Activated CD4-positive, alpha-beta memory T cell treated with anti-CD3 and anti-CD28 coated beads for 36 hours (primary cell): ENCODE data around the gene CARD14. TPM values are rescaled to one million over a fixed set of nuclear protein-coding genes. Genes with fewer than 3 reads are reported as not detected.
"Not testable (repeated sequence)": the region's sequence is repeated elsewhere in the genome, so short reads cannot be mapped to it uniquely, and the experiment has no call there.

Source experiments
- CTCF ChIA-PET: fragments of 350-600 bp; sonication (Branson Sonifier 250); formaldehyde crosslinking; loops from one replicate; lab custom pipeline; 2021; ENCODE audit warnings: antibody characterized with exemption, inconsistent platforms; lab: Charles Lee
- POLR2A ChIA-PET: fragments of 350-600 bp; sonication (Branson Sonifier 250); formaldehyde crosslinking; loops from one replicate; lab custom pipeline; 2021; ENCODE audit warnings: antibody characterized with exemption; lab: Charles Lee
- DNase-seq: peaks from one replicate; pipeline ENCODE4 v3.0.0-alpha.2; 2020
- H3K27ac Mint-ChIP-seq: one replicate; pipeline ENCODE4 v1.8.0; 2021; ENCODE audit warnings: mixed read lengths
- H3K27me3 Mint-ChIP-seq: one replicate; pipeline ENCODE4 v1.8.0; 2021; ENCODE audit warnings: mixed read lengths
- H3K36me3 Mint-ChIP-seq: one replicate; pipeline ENCODE4 v1.8.0; 2021; ENCODE audit warnings: mixed read lengths
- H3K4me1 Mint-ChIP-seq: one replicate; pipeline ENCODE4 v1.8.0; 2021; ENCODE audit warnings: low read depth, mixed read lengths
- H3K4me3 Mint-ChIP-seq: one replicate; pipeline ENCODE4 v1.8.0; 2021; ENCODE audit warnings: mild to moderate bottlenecking, mixed read lengths
- H3K9me3 Mint-ChIP-seq: one replicate; pipeline ENCODE4 v1.8.0; 2021; ENCODE audit warnings: mixed read lengths
- intact Hi-C: fragments of 100-400 bp; cut with micrococcal nuclease; formaldehyde crosslinking; loops from one replicate; pipeline ENCODE4 v1.15.1; 2023
- total RNA-seq, 2 experiments: library from RNA; stranded (reverse); gene quantifications; one replicate each; pipeline ENCODE4 v1.2.3, GENCODE V29; 2021

Gene CARD14
- total RNA-seq, 2 experiments from 2014 or later = not detected

DNA sequence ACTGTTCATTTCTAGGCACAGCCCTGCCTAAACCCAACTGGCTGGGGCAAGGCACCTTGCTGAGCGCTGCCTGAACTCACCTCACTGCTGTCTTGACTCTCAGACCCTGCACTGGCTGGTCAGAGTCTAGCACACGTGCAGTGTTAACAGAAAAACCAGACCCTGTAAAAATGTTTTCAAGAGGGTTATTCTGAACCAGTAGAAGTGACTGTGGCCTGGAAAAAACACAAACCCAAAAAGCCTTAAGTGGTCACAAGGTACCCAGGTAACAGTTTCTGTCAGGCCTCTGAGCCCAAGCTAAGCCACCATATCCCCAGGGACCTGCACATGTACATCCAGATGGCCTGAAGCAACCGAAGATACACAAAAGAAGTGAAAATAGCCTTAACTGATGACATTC, 16.8 kb upstream of the CARD14 start:
- Mint-ChIP-seq H3K27ac (no peak overlapping the region), H3K4me1 (peaks cover 18% of the 10 kb centered on the region), H3K4me3 (no peak overlapping the region), H3K27me3 (no peaks in the 10 kb centered on the region), H3K36me3 (no peaks in the 10 kb centered on the region), H3K9me3 (peaks cover 14% of the 10 kb centered on the region)
- no peak for DNase-seq
- CTCF ChIA-PET = no interaction called here
- POLR2A ChIA-PET = no interaction called here
- intact Hi-C loops = no loop called here

DNA sequence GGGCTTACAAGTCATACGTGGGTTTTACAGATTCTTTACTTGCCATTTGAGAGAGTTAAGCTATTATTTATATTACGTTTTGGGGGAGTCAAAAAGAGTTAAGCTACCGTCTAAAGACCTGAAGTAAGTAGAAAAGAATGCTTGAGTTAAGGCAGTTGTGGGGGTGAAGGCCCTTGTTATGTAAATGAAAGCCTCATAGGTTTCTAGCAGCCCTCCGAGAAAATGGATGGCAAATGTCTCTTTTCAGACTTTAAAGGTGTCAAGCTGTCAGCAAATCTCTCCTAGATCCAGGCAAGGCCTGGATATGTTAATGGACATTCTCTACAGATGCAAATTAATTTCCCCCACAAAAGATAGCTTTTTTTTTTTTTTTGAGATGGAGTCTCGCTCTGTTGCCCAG, 15.7 kb upstream of the CARD14 start:
- CTCF ChIA-PET = no interaction called here
- no peaks in the 10 kb centered on the region for H3K36me3 Mint-ChIP-seq
- DNase-seq = no peak
- POLR2A ChIA-PET = interaction anchor here (0.7 kb wide), 1 partner anchor 11 kb away, joined by 3 read pairs; no protein-coding TSS in a partner anchor
- intact Hi-C loops = no loop called here
- no peak overlapping the region for H3K4me3 Mint-ChIP-seq
- H3K27me3 Mint-ChIP-seq = no peaks in the 10 kb centered on the region
- no peak overlapping the region for H3K27ac Mint-ChIP-seq
- peaks cover 10% of the 10 kb centered on the region for H3K4me1 Mint-ChIP-seq
- peaks cover 14% of the 10 kb centered on the region for H3K9me3 Mint-ChIP-seq

DNA sequence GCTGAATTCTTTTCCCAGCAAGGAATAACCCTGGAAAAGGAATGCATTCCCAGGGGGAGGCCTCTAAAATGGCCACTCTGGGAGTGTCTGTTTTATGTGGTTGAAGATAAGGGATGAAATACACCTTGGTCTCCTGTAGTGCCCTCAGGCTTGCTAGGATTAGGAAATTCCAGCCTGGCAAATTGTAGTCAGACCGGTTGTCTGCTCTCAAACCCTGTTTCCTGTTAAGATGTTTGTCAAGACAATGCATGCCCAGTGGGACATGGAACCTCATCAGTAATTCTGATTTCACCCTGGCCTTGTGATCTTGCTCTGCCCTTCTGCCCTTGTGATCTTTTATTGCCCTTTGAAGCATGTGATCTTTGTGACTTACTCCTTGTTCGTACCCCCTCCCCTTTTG, 14.2 kb upstream of the CARD14 start:
- H3K27ac Mint-ChIP-seq, H3K4me1 Mint-ChIP-seq, intact Hi-C loops, CTCF ChIA-PET, DNase-seq, POLR2A ChIA-PET, H3K36me3 Mint-ChIP-seq, H3K4me3 Mint-ChIP-seq: not testable (repeated sequence)
- H3K9me3 Mint-ChIP-seq = peaks cover 14% of the 10 kb centered on the region
- peaks cover 12% of the 10 kb centered on the region for H3K27me3 Mint-ChIP-seq

DNA sequence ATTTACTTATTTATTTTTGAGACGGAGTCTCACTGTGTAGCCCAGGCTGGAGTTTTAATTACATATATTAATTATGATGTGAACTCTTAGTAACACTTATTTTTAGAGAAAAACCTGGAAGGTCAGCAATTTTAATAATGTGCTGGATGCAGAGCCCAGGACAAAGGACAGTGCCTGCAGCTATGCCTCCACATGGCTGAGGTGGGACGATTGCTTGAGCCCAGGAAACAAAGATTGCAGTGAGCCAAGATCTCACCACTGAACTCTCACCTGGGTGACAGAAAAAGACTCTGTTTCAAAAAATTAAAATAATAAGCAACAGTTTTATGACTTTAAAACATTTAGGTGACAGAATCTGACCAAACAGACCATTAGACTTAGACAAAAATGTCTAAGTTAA, 11.0 kb upstream of the CARD14 start:
- intact Hi-C loops = no loop called here
- DNase-seq = no peak
- POLR2A ChIA-PET = no interaction called here
- no peaks in the 10 kb centered on the region for H3K4me1 Mint-ChIP-seq
- H3K27ac Mint-ChIP-seq = no peak overlapping the region
- H3K9me3 Mint-ChIP-seq = peaks cover 9% of the 10 kb centered on the region
- CTCF ChIA-PET = interaction anchor here (1.4 to 1.7 kb wide), 2 partner anchors 58 to 151 kb away, joined by 3 to 6 read pairs; partner anchors contain the start of gene GAA
- H3K27me3 Mint-ChIP-seq = peaks cover 19% of the 10 kb centered on the region
- no peaks in the 10 kb centered on the region for H3K36me3 Mint-ChIP-seq
- no peak overlapping the region for H3K4me3 Mint-ChIP-seq

DNA sequence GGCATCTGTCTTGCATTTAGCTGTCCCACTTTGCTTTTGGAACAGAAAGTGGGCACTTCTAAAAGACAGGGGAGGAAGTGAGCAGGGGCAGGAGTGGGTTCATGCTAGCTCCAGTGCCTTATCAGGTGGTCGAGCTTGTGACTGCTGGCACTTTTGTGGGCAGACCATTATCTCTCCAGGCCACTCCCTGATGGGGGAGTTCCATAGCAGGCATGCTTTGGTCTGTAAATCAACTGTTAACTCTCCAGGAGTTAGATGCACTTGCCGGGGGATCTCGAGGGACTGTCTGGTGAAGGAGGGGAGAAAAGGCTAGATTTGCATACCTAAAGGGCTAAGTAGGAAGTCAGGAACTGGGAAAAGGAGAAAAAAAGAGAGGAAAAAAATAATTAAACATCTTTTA, 9.3 kb upstream of the CARD14 start:
- no peak for DNase-seq
- H3K36me3 Mint-ChIP-seq = no peaks in the 10 kb centered on the region
- ChIA-PET CTCF (interaction anchor here (1.4 kb wide), 1 partner anchor 59 kb away, joined by 4 read pairs; the partner anchor contains the start of gene GAA), POLR2A (no interaction called here)
- H3K4me3 Mint-ChIP-seq = no peak overlapping the region
- peaks cover 19% of the 10 kb centered on the region for H3K27me3 Mint-ChIP-seq
- H3K27ac Mint-ChIP-seq = no peak overlapping the region
- intact Hi-C loops = no loop called here
- H3K9me3 Mint-ChIP-seq = peaks cover 6% of the 10 kb centered on the region
- H3K4me1 Mint-ChIP-seq = no peaks in the 10 kb centered on the region

DNA sequence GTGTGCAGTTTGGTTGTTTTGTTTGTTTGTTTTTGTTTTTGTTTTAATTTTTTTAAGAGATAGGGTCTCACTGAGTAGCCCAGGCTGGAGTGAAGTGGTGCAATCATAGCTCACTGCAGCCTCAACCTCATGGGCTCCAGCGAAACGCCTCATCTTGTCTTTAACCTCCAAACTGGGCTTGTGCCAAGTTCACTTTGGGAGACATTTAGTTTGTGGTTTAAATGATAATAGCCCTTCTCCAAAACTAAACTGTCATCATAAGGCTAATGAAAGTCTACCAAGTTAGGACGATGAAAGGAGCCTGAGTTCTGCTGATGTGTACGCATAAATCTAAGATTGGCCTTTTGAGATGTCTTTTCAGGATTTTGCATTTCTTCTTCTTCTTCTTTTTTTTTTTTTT, 6.5 kb upstream of the CARD14 start:
- Mint-ChIP-seq H3K27me3 (peaks cover 21% of the 10 kb centered on the region), H3K9me3 (no peaks in the 10 kb centered on the region), H3K27ac (no peak overlapping the region), H3K4me3 (no peak overlapping the region), H3K4me1 (no peaks in the 10 kb centered on the region), H3K36me3 (no peaks in the 10 kb centered on the region)
- intact Hi-C loops = no loop called here
- POLR2A ChIA-PET = no interaction called here
- no peak for DNase-seq
- CTCF ChIA-PET = interaction anchor here (0.9 kb wide), 1 partner anchor 32 kb away, joined by 3 read pairs; no protein-coding TSS in a partner anchor

DNA sequence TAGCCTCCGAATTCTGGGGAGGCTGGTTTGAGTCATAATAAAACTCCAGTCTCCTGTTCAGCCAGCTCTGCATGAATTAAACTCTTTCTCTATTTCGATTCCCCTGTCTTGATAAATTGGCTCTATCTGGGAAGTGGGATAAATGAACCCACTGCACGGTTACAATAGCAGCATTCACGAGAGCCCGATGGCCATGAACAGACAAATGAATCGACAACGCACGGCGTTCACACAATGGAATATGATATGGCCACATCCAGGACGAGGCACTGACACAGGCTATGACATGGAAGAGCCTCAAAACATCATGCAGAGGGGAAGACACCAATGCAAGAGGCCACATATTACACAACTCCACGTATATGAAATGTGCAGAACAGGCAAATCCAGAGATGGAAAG, 5.6 kb upstream of the CARD14 start:
- ChIA-PET CTCF (no interaction called here), POLR2A (no interaction called here)
- H3K4me3 Mint-ChIP-seq = no peak overlapping the region

DNA sequence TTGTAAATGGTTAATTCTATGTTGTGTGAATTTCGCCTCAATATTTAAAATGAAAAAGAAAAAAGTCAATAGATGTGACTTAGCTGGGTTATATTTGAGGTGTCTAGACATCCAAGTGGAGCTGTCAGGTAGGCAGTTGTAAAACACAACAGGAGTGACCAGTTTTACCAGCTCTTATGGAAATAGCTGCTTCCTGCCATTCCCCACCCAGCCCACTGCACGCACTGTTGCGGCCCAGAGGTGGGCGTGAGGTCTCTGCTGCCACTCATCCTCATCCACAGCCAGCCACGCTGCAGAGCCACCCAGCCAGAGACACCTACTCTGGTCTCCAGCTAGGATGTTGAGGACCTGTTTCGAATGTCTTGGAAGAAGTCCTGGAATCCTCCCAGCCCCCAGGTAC, 3.4 kb upstream of the CARD14 start:
- intact Hi-C loops = no loop called here
- CTCF ChIA-PET = interaction anchor here (1.2 to 1.5 kb wide), 2 partner anchors 9 to 65 kb away, joined by 3 to 5 read pairs; partner anchors contain the start of gene GAA
- Mint-ChIP-seq H3K27ac (no peak overlapping the region), H3K27me3 (peaks cover 9% of the 10 kb centered on the region), H3K36me3 (no peaks in the 10 kb centered on the region), H3K4me3 (no peak overlapping the region), H3K4me1 (no peaks in the 10 kb centered on the region), H3K9me3 (no peaks in the 10 kb centered on the region)
- POLR2A ChIA-PET = no interaction called here
- no peak for DNase-seq

More for the DNA sequence above, 5.6 kb upstream of the CARD14 start:
- Mint-ChIP-seq H3K4me1 (no peaks in the 10 kb centered on the region), H3K36me3 (no peaks in the 10 kb centered on the region), H3K9me3 (no peaks in the 10 kb centered on the region), H3K27me3 (peaks cover 21% of the 10 kb centered on the region), H3K27ac (no peak overlapping the region)
- intact Hi-C loops = no loop called here
- no peak for DNase-seq

DNA sequence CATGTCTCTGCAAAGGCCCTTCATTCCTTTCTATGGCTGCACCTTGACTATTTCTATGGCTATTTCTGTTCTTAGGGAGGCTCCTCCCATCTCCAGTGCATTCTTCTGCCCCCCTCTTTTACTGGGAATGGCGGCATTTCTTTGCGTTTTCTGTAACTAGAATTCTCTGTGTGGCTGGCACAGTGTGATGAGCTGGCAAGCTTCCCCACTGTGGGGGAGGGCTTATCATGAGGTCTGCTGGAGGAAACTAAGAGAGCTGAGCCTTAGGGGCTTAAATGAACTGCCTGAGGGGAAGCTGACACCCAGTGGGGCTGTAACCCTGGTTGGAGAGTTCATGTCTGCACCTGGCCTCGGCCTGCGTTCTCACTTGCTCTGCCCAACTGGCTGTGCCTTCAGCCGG, 1.5 kb upstream of the CARD14 start:
- POLR2A ChIA-PET = no interaction called here
- no peak for DNase-seq
- H3K27me3 Mint-ChIP-seq = peaks cover 2% of the 10 kb centered on the region
- no peak overlapping the region for H3K4me3 Mint-ChIP-seq
- H3K36me3 Mint-ChIP-seq = no peaks in the 10 kb centered on the region
- CTCF ChIA-PET = no interaction called here
- no peaks in the 10 kb centered on the region for H3K4me1 Mint-ChIP-seq
- no peak overlapping the region for H3K27ac Mint-ChIP-seq
- no peaks in the 10 kb centered on the region for H3K9me3 Mint-ChIP-seq
- intact Hi-C loops = no loop called here

DNA sequence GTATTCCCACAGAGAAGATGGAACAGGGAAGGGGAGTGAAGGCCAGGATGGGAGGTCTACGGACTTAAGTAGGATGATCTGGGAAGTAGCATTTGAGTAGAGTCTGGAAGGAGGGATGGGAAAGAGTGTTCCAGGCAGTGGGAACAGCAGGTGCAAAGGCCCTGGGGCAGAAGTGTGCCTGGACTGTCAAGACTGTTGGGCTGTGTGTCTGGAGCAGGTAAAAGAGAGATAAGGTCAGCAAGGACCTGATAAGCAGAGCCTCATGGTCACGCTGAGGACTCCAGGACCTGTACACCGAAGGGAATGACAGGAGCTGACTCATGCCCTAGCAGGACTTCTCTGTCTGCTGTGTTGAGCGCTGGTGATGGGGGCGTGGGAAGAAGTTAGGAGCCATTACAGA, 723 bp upstream of the CARD14 start:
- Mint-ChIP-seq H3K4me1 (no peaks in the 10 kb centered on the region), H3K36me3 (no peaks in the 10 kb centered on the region), H3K9me3 (no peaks in the 10 kb centered on the region), H3K27me3 (peaks cover 2% of the 10 kb centered on the region), H3K4me3 (no peak overlapping the region), H3K27ac (no peak overlapping the region)
- ChIA-PET CTCF (no interaction called here), POLR2A (no interaction called here)
- no peak for DNase-seq
- intact Hi-C loops = no loop called here

DNA sequence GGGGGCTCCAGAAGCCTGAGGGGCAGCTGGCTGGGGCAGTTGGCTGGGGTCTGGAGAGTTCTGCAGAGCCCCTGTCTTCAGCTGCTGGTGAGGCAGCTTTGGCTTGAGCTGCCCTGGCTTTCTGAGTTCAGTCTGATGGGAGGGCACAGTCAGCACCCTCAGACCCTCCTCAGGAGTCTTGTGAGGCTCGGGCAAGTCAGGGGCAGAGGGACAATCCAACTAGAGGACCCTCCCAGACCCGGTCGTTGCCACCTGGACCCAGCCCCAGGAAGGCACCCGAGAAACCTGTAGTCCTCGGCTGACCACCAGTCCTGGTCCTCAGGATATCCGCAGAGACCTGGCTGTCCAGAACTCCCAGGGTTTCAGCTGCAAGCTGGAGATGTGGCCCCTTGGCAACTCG, 1.9 kb downstream of the CARD14 start:
- POLR2A ChIA-PET = interaction anchor here (0.7 kb wide), 1 partner anchor 23 kb away, joined by 5 read pairs; no protein-coding TSS in a partner anchor
- no peak overlapping the region for H3K27ac Mint-ChIP-seq
- no peaks in the 10 kb centered on the region for H3K36me3 Mint-ChIP-seq

DNA sequence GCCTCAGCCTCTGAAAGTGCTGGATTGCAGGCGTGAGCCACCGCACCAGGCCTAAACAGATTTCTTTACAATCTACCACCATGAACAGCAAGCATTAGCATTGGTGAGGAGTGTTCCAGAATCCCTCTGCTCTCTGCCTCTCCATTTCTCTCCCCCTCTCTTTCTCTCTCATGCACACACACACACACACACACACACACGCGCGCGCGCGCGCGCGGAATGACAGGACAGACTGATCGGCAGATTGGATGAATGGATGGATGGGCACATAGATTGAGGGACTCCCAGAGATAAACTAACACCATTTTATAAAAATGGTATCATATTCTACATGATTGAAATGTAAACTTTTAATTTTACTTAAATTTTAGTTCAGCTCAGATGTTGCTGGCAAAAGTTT, 3.3 kb downstream of the CARD14 start:
- H3K27me3 Mint-ChIP-seq = no peaks in the 10 kb centered on the region
- intact Hi-C loops = no loop called here
- ChIA-PET CTCF (no interaction called here), POLR2A (no interaction called here)
- DNase-seq = no peak
- H3K36me3 Mint-ChIP-seq = no peaks in the 10 kb centered on the region
- H3K4me3 Mint-ChIP-seq = no peak overlapping the region
- H3K27ac Mint-ChIP-seq = no peak overlapping the region
- H3K4me1 Mint-ChIP-seq = no peaks in the 10 kb centered on the region
- H3K9me3 Mint-ChIP-seq = no peaks in the 10 kb centered on the region

More for the DNA sequence above, 1.9 kb downstream of the CARD14 start:
- Mint-ChIP-seq H3K4me3 (no peak overlapping the region), H3K27me3 (peaks cover 2% of the 10 kb centered on the region), H3K9me3 (no peaks in the 10 kb centered on the region), H3K4me1 (no peaks in the 10 kb centered on the region)
- no peak for DNase-seq
- intact Hi-C loops = no loop called here
- CTCF ChIA-PET = no interaction called here

DNA sequence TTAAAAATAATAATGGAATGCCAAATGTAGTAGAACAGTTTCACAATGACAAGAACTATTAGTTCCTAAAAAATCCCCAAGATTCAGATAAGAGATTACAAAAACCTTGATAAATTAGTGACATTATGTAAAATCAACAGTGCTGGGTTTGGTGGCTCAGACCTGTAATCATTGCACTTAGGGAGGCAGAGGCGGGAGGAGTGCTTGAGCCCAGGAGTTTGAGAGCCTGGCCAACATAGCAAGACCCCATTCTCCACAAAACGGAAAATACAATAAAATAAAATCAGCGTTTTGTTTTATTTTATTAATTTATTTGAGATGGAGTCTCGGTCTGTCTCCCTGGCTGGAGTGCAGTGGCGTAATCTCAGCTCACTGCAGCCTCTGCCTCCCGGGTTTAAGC, 4.1 kb downstream of the CARD14 start:
- ChIA-PET CTCF (no interaction called here), POLR2A (no interaction called here)
- no peak overlapping the region for H3K4me3 Mint-ChIP-seq
- no peaks in the 10 kb centered on the region for H3K9me3 Mint-ChIP-seq
- H3K36me3 Mint-ChIP-seq = no peaks in the 10 kb centered on the region
- H3K27me3 Mint-ChIP-seq = no peaks in the 10 kb centered on the region
- intact Hi-C loops = no loop called here
- H3K4me1 Mint-ChIP-seq = no peaks in the 10 kb centered on the region
- DNase-seq = no peak
- no peak overlapping the region for H3K27ac Mint-ChIP-seq
